ENCODE measurements around the gene ACTL7A. TPM values are rescaled to one million over a fixed set of nuclear protein-coding genes. Genes with fewer than 3 reads are reported as not detected.

Gene ACTL7A
- total and polyA plus RNA-seq, 2 experiments from 2014 or later = not detected

GRCh38 chr9:108874058-108874788 lies 12.2 kb downstream of the ACTL7A start (continued):
- TF ChIP-seq ZNF462 (CRISPR knock-in tag; IDR thresholded peaks at IDR 0.05) = no peak
- no peak for TF ChIP-seq STAT1 (IDR thresholded peaks at IDR 0.05; ENCODE audit: unreplicated experiment)
- TF ChIP-seq ETS1 (IDR thresholded peaks at IDR 0.05) = no peak
- TF ChIP-seq ZNF331 (CRISPR knock-in tag; IDR thresholded peaks at IDR 0.05; ENCODE audit: low read depth) = no peak
- TF ChIP-seq ZNF114 (CRISPR knock-in tag; IDR thresholded peaks at IDR 0.05) = no peak
- no peak for TF ChIP-seq EZH2phosphoT487 (IDR thresholded peaks at IDR 0.05; ENCODE audit: unreplicated experiment)
- TF ChIP-seq EZH2 (IDR thresholded peaks at IDR 0.05; ENCODE audit: low read depth, unreplicated experiment) = no peak
- no peak for TF ChIP-seq CTCF (conservative IDR thresholded peaks at IDR 0.05; ENCODE audit: low read depth in 2 of 2)
